Measurements from ENCODE around the gene UPF2. TPM values are rescaled to one million over a fixed set of nuclear protein-coding genes. Genes with fewer than 3 reads are reported as not detected.

Gene UPF2
- total and polyA plus RNA-seq, 10 of the 15 experiments (the other 5 are each of a cell fraction or from before 2014, with no cell fraction given): 21.0 to 44.4 (median 25.9) TPM

DNA sequence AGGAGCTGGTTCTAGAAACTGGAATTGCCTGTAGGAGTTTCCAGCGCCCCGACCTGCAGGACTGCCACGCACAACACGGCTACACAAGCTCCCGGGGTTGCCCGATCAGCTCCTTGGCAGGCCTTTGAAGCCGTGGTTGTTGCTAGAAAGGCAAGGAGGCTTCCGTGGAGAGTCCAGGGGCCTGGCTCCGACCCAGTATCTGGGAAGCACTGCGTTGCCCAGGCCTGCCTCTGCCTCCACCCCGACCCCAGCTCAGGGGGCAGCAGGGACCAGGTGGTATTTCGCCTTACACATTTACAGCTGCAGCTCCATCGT lies 165.1 kb downstream of the UPF2 start:
- Histone ChIP-seq H3K4me2 (ENCODE audit: control insufficient read depth, insufficient read depth) (no peak overlapping the region), H4K20me1 (ENCODE audit: control insufficient read depth, insufficient read depth) (no peaks in the 10 kb centered on the region), H3K27me3 (replicated peaks in 1 of 2; ENCODE audit: control insufficient read depth in 2 of 2, insufficient read depth in 2 of 2, low read length in 1 of 2) (no peaks in the 10 kb centered on the region; a peak in 1 of 4 replicates), H3K79me2 (ENCODE audit: control insufficient read depth, insufficient read depth, low read length) (no peaks in the 10 kb centered on the region), H3K9me3 (replicated peaks; ENCODE audit: control insufficient read depth, insufficient read depth, low read length) (no peaks in the 10 kb centered on the region), H3K27ac (ENCODE audit: control insufficient read depth, insufficient read depth) (no peak overlapping the region), H3K36me3 (ENCODE audit: control insufficient read depth in 2 of 2, insufficient read depth in 2 of 2, low read length in 1 of 2) (no peaks in the 10 kb centered on the region), H2AFZ (ENCODE audit: control insufficient read depth, low read depth, low read length) (no peak overlapping the region), H3K4me3 (no peak overlapping the region), H3K4me1 (ENCODE audit: control insufficient read depth, insufficient read depth, low read length) (peaks cover 4% of the 10 kb centered on the region), H3K9ac (ENCODE audit: control insufficient read depth, insufficient read depth, low read length) (no peak overlapping the region)
- RAD21 ChIA-PET (ENCODE audit: unreplicated experiment): interaction anchor here (0.9 kb wide), 1 partner anchor 9 kb away, joined by 3 read pairs; no protein-coding TSS in a partner anchor
- POLR2A ChIA-PET: no interaction called here
- WGBS (ENCODE audit: insufficient coverage, insufficient replicate concordance, low lambda C conversion rate, missing lambda C conversion rate): 49% methylated on average over 13 of the region's 13 CpGs
- TF ChIP-seq TARDBP (IDR thresholded peaks at IDR 0.05; ENCODE audit: borderline replicate concordance): no peak
- TF ChIP-seq MTA3 (IDR thresholded peaks at IDR 0.05; ENCODE audit: borderline replicate concordance, low read length): no peak
- TF ChIP-seq, protein P1, sequence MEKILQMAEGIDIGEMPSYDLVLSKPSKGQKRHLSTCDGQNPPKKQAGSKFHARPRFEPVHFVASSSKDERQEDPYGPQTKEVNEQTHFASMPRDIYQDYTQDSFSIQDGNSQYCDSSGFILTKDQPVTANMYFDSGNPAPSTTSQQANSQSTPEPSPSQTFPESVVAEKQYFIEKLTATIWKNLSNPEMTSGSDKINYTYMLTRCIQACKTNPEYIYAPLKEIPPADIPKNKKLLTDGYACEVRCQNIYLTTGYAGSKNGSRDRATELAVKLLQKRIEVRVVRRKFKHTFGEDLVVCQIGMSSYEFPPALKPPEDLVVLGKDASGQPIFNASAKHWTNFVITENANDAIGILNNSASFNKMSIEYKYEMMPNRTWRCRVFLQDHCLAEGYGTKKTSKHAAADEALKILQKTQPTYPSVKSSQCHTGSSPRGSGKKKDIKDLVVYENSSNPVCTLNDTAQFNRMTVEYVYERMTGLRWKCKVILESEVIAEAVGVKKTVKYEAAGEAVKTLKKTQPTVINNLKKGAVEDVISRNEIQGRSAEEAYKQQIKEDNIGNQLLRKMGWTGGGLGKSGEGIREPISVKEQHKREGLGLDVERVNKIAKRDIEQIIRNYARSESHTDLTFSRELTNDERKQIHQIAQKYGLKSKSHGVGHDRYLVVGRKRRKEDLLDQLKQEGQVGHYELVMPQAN (conservative IDR thresholded peaks at IDR 0.05): no peak
- TF ChIP-seq MEF2A (IDR thresholded peaks at IDR 0.05; ENCODE audit: insufficient read depth, low read depth, low read length): no peak
- TF ChIP-seq, protein P2, sequence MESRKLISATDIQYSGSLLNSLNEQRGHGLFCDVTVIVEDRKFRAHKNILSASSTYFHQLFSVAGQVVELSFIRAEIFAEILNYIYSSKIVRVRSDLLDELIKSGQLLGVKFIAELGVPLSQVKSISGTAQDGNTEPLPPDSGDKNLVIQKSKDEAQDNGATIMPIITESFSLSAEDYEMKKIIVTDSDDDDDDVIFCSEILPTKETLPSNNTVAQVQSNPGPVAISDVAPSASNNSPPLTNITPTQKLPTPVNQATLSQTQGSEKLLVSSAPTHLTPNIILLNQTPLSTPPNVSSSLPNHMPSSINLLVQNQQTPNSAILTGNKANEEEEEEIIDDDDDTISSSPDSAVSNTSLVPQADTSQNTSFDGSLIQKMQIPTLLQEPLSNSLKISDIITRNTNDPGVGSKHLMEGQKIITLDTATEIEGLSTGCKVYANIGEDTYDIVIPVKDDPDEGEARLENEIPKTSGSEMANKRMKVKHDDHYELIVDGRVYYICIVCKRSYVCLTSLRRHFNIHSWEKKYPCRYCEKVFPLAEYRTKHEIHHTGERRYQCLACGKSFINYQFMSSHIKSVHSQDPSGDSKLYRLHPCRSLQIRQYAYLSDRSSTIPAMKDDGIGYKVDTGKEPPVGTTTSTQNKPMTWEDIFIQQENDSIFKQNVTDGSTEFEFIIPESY (IDR thresholded peaks at IDR 0.05): no peak
- TF ChIP-seq IKZF2 (IDR thresholded peaks at IDR 0.05): no peak
- TF ChIP-seq, protein P3, sequence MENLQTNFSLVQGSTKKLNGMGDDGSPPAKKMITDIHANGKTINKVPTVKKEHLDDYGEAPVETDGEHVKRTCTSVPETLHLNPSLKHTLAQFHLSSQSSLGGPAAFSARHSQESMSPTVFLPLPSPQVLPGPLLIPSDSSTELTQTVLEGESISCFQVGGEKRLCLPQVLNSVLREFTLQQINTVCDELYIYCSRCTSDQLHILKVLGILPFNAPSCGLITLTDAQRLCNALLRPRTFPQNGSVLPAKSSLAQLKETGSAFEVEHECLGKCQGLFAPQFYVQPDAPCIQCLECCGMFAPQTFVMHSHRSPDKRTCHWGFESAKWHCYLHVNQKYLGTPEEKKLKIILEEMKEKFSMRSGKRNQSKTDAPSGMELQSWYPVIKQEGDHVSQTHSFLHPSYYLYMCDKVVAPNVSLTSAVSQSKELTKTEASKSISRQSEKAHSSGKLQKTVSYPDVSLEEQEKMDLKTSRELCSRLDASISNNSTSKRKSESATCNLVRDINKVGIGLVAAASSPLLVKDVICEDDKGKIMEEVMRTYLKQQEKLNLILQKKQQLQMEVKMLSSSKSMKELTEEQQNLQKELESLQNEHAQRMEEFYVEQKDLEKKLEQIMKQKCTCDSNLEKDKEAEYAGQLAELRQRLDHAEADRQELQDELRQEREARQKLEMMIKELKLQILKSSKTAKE (IDR thresholded peaks at IDR 0.05; ENCODE audit: low read depth, poor library complexity, severe bottlenecking): no peak
- no peak for TF ChIP-seq KAT2A (conservative IDR thresholded peaks at IDR 0.05; ENCODE audit: control insufficient read depth, low read depth, low read length)
- CTCF ChIA-PET: interaction anchor here (2.9 kb wide), 1 partner anchor 9 kb away, joined by 7 read pairs; no protein-coding TSS in a partner anchor
- ATAC-seq: no peak
- SMC1A ChIA-PET (ENCODE audit: uncharacterized antibody, unreplicated experiment): interaction anchor here (1.4 kb wide), 1 partner anchor 9 kb away, joined by 5 read pairs; no protein-coding TSS in a partner anchor
- BruUV-seq (replicated peaks): no TSS peak
- intact Hi-C loops (cut with micrococcal nuclease; ENCODE audit: unreplicated experiment): no loop called here
- no peak for DNase-seq (ENCODE audit: low read depth, low spot score)
- in situ Hi-C loops (cut with MboI): no loop called here
- no peak for FAIRE-seq

All from GM12878 (cell line).